ENCODE results near the gene KCNJ9. TPM values are rescaled to one million over a fixed set of nuclear protein-coding genes. Genes with fewer than 3 reads are reported as not detected.
A peak's percentile ranks its signal among the peaks of the same experiment; 100 is the strongest.

KCNJ9 gene
- total RNA-seq, 1 donor, result not detected

GRCh38 chr1:160098852-160099561 lies 17.7 kb downstream of the KCNJ9 start:
- Histone ChIP-seq H3K4me3 (ENCODE audit: insufficient read depth, low read length) (peak overlapping the region; percentile 81), H3K36me3 (ENCODE audit: insufficient read depth, low read length) (no peaks in the 10 kb centered on the region), H3K27me3 (ENCODE audit: insufficient read depth, low read length) (no peaks in the 10 kb centered on the region), H3K9me3 (ENCODE audit: low read depth, low read length) (no peaks in the 10 kb centered on the region), H3K27ac (ENCODE audit: low read depth, low read length) (peak overlapping the region; percentile 46), H3K4me2 (ENCODE audit: insufficient read depth, low read length) (peak overlapping the region; percentile 99), H3K79me2 (ENCODE audit: insufficient read depth, low read length) (no peaks in the 10 kb centered on the region), H4K20me1 (ENCODE audit: insufficient read depth, low read length) (no peaks in the 10 kb centered on the region), H2AFZ (ENCODE audit: low read length) (peak overlapping the region; percentile 97), H3K4me1 (ENCODE audit: insufficient read depth, low read length) (peaks cover 27% of the 10 kb centered on the region)
- TF ChIP-seq, protein P1, sequence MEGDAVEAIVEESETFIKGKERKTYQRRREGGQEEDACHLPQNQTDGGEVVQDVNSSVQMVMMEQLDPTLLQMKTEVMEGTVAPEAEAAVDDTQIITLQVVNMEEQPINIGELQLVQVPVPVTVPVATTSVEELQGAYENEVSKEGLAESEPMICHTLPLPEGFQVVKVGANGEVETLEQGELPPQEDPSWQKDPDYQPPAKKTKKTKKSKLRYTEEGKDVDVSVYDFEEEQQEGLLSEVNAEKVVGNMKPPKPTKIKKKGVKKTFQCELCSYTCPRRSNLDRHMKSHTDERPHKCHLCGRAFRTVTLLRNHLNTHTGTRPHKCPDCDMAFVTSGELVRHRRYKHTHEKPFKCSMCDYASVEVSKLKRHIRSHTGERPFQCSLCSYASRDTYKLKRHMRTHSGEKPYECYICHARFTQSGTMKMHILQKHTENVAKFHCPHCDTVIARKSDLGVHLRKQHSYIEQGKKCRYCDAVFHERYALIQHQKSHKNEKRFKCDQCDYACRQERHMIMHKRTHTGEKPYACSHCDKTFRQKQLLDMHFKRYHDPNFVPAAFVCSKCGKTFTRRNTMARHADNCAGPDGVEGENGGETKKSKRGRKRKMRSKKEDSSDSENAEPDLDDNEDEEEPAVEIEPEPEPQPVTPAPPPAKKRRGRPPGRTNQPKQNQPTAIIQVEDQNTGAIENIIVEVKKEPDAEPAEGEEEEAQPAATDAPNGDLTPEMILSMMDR (IDR thresholded peaks at IDR 0.05; ENCODE audit: extremely low read depth, low read depth, low read length), result no peak
- DNase-seq (ENCODE audit: insufficient read length, low spot score, missing footprints), result peak; percentile 99

DNA sequence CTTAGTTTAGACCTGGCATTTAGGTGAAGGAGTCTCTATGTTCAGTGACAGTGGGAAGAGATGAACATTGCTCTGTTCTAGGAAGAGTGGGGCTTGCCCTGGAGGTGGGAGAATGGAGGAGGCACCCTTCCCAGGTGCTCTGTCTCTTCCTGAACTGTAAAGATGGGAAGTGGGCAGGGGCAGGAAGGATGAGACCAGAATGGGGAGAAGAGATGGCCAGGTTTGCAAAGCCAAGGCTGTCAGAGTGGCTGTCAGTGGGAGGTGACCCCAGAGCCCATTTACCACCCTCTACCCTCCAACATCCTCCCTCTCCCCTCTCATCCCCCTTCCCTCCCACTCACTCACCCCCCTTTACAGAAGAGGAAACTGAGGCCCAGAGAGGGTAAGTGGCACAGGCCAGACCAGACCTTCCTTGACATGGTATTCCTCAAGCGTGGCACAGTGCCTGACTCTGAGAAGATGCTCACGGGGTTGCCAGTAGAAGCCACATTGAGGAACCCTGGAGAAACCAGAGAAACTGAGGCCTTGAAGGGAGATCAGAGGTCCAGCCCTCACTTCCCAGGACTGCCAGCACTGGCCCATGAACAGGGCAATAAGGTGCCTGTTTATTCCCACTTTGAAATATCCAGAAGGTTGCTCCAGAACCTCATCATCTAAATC lies 18.5 kb downstream of the KCNJ9 start:
- H3K27me3 ChIP-seq (ENCODE audit: insufficient read depth, low read length), result no peaks in the 10 kb centered on the region
- H2AFZ ChIP-seq (ENCODE audit: low read length), result peak overlapping the region; percentile 97
- no peaks in the 10 kb centered on the region for H3K79me2 ChIP-seq (ENCODE audit: insufficient read depth, low read length)
- H3K4me1 ChIP-seq (ENCODE audit: insufficient read depth, low read length), result peaks cover 27% of the 10 kb centered on the region
- H3K4me3 ChIP-seq (ENCODE audit: insufficient read depth, low read length), result no peak overlapping the region
- no peaks in the 10 kb centered on the region for H3K9me3 ChIP-seq (ENCODE audit: low read depth, low read length)
- no peak overlapping the region for H3K27ac ChIP-seq (ENCODE audit: low read depth, low read length)
- TF ChIP-seq, protein P1 (IDR thresholded peaks at IDR 0.05; ENCODE audit: extremely low read depth, low read depth, low read length), result no peak
- H4K20me1 ChIP-seq (ENCODE audit: insufficient read depth, low read length), result no peaks in the 10 kb centered on the region
- DNase-seq (ENCODE audit: insufficient read length, low spot score, missing footprints), result peak; percentile 51
- H3K36me3 ChIP-seq (ENCODE audit: insufficient read depth, low read length), result no peaks in the 10 kb centered on the region
- no peak overlapping the region for H3K4me2 ChIP-seq (ENCODE audit: insufficient read depth, low read length)

DNA sequence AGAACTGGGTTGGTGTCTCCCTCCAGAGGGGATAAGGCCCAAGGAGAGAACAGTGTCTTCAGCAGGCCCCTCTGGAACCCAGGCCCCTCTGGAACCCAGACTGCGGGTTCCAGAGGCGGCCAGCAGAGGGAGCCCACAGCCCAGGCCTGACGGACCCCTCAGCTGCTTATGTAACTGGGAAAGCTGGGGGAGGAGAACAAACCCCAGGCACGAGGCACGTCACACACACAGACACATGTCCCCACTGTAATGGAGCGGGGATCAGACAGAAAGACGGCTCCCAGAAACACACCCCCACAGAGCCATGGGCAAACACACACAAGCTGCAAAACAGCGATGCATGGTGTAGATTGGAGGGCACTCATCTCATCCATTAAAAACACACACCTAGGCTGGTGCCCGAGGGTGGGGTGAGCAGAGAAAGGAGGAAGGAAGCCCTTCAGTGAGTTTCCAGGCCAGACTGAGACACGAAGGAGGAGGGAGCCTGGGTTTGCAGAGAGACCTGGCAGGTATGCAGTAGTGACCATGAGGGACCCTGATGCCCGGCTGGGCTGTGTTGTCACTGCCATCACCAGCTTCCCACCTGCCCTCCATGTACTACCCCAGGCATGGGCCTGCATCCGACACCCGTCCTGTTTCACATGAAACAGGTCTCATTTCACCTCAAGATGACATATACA lies 19.8 kb downstream of the KCNJ9 start:
- Histone ChIP-seq H2AFZ (ENCODE audit: low read length) (peak overlapping the region; percentile 77), H3K4me2 (ENCODE audit: insufficient read depth, low read length) (peak overlapping the region; percentile 77), H3K27me3 (ENCODE audit: insufficient read depth, low read length) (no peaks in the 10 kb centered on the region), H3K27ac (ENCODE audit: low read depth, low read length) (no peak overlapping the region), H3K4me3 (ENCODE audit: insufficient read depth, low read length) (peak overlapping the region; percentile 40), H3K36me3 (ENCODE audit: insufficient read depth, low read length) (no peaks in the 10 kb centered on the region), H3K79me2 (ENCODE audit: insufficient read depth, low read length) (no peaks in the 10 kb centered on the region), H3K9me3 (ENCODE audit: low read depth, low read length) (no peaks in the 10 kb centered on the region), H3K4me1 (ENCODE audit: insufficient read depth, low read length) (peaks cover 27% of the 10 kb centered on the region), H4K20me1 (ENCODE audit: insufficient read depth, low read length) (no peaks in the 10 kb centered on the region)
- peak; percentile 97 for DNase-seq (ENCODE audit: insufficient read length, low spot score, missing footprints)
- TF ChIP-seq, protein P1 (IDR thresholded peaks at IDR 0.05; ENCODE audit: extremely low read depth, low read depth, low read length), result peak; percentile 96

Data from osteoblast (primary cell).